Type B pancreatic cell (in vitro differentiated cells): ENCODE results near the gene BBC3. TPM values are rescaled to one million over a fixed set of nuclear protein-coding genes. Genes with fewer than 3 reads are reported as not detected.

Experiments
- DNase-seq: peaks from one replicate; pipeline ENCODE4 v3.0.0; 2021; ENCODE audit warnings: mixed read lengths; ENCODE audit not compliant: unreplicated experiment; ENCODE audit errors: extremely low spot score
- H3K27ac Mint-ChIP-seq: 2 replicates; pipeline ENCODE4 v1.8.0; 2021; ENCODE audit warnings: mild to moderate bottlenecking, mixed read lengths
- H3K27me3 Mint-ChIP-seq: 2 replicates; pipeline ENCODE4 v1.8.0; 2021; ENCODE audit warnings: mixed read lengths
- H3K36me3 Mint-ChIP-seq: 2 replicates; pipeline ENCODE4 v1.8.0; 2021; ENCODE audit warnings: mixed read lengths
- H3K4me1 Mint-ChIP-seq: one replicate; pipeline ENCODE4 v1.8.0; 2021; ENCODE audit warnings: mixed read lengths; ENCODE audit not compliant: unreplicated experiment
- H3K4me3 Mint-ChIP-seq: 2 replicates; pipeline ENCODE4 v1.8.0; 2021; ENCODE audit warnings: mild to moderate bottlenecking, mixed read lengths
- H3K9me3 Mint-ChIP-seq: 2 replicates; pipeline ENCODE4 v1.8.0; 2021; ENCODE audit warnings: mixed read lengths
- total RNA-seq: library from RNA; stranded (reverse); gene quantifications from 2 replicates; pipeline ENCODE4 v1.2.1, GENCODE V29; 2021; ENCODE audit warnings: low replicate concordance
- TF ChIP-seq, protein P1 (sequence below): fragments of 200-600 bp; sonication (generic); conservative IDR thresholded peaks from 2 replicates; pipeline ENCODE4 v1.5.0; 2021; ENCODE audit warnings: antibody characterized with exemption, mild to moderate bottlenecking

The BBC3 gene
- total RNA-seq, 1 donor from 2014 or later: 14.8 TPM

DNA sequence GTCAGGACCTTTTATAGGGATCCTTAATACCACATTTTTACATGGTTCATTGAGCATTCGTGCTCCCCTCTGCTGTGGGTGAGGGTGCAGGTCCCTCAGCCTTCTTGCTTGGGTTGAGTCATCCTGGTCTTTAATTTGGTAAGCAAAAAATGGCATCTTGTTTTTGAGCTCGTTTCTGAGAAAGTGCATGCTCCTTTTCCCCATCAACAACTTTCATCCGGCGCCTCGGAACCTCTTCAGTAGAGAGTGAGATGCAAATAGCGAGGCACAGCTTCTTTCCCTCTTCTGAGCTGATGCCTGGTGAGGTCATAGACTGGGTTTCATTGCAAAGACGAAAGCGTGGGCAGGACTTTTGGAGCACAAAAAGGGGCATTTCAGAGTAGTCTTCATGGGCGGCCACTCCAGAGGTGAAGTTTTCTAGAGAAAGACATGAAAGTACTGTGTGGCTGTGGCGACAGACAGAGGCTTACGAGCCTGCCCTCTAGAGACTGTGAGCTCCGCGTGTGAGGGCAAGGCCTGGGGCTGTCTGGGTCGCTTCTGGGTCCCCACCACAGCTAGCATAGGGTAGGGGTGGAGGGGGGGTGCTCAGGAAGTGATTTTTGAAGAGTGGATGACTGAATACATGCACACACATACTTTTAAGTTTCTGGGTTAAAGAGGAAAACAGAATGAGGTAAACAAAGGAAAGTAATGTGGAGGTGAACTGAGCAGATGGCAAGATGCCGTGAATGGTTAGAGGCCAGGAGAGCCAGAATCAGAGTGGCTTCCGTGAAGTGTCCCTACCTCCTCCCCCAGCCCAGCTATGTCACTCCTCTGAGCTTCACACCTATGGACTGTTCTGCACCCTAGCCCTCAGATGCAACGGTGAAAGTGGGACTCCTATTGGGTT, 44.3 kb downstream of the BBC3 start:
- Mint-ChIP-seq H3K36me3 (peaks cover 9% of the 10 kb centered on the region), H3K27ac (peak overlapping the region; percentile 72), H3K4me3 (peak overlapping the region; percentile 24), H3K9me3 (no peaks in the 10 kb centered on the region), H3K4me1 (peaks cover 47% of the 10 kb centered on the region), H3K27me3 (no peaks in the 10 kb centered on the region)
- TF ChIP-seq, protein P1, sequence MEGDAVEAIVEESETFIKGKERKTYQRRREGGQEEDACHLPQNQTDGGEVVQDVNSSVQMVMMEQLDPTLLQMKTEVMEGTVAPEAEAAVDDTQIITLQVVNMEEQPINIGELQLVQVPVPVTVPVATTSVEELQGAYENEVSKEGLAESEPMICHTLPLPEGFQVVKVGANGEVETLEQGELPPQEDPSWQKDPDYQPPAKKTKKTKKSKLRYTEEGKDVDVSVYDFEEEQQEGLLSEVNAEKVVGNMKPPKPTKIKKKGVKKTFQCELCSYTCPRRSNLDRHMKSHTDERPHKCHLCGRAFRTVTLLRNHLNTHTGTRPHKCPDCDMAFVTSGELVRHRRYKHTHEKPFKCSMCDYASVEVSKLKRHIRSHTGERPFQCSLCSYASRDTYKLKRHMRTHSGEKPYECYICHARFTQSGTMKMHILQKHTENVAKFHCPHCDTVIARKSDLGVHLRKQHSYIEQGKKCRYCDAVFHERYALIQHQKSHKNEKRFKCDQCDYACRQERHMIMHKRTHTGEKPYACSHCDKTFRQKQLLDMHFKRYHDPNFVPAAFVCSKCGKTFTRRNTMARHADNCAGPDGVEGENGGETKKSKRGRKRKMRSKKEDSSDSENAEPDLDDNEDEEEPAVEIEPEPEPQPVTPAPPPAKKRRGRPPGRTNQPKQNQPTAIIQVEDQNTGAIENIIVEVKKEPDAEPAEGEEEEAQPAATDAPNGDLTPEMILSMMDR: no peak
- no peak for DNase-seq

DNA sequence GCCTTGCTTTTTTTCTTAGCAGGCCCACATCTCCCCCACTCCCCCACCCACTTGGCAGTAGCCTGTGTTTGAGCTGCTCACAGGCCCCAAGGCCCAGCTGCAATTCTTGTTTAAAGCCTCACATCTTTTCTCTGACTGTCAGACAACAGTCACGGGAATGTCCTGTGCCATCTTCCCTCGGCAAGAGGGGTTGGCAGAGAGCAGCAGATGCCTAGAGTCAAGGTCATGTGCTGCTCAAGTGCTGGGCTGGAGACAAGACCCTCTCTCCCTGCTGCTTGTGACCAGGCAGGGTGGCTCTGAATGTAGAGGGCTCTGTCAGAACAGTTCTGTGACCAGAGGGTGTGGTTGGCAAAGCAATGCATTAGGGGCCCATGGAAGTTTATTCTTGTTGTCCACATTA, 47.4 kb downstream of the BBC3 start:
- Mint-ChIP-seq H3K36me3 (peaks cover 22% of the 10 kb centered on the region), H3K27ac (peak overlapping the region; percentile 41), H3K27me3 (no peaks in the 10 kb centered on the region), H3K9me3 (no peaks in the 10 kb centered on the region), H3K4me3 (no peak overlapping the region), H3K4me1 (peaks cover 20% of the 10 kb centered on the region)
- TF ChIP-seq, protein P1: no peak
- no peak for DNase-seq

DNA sequence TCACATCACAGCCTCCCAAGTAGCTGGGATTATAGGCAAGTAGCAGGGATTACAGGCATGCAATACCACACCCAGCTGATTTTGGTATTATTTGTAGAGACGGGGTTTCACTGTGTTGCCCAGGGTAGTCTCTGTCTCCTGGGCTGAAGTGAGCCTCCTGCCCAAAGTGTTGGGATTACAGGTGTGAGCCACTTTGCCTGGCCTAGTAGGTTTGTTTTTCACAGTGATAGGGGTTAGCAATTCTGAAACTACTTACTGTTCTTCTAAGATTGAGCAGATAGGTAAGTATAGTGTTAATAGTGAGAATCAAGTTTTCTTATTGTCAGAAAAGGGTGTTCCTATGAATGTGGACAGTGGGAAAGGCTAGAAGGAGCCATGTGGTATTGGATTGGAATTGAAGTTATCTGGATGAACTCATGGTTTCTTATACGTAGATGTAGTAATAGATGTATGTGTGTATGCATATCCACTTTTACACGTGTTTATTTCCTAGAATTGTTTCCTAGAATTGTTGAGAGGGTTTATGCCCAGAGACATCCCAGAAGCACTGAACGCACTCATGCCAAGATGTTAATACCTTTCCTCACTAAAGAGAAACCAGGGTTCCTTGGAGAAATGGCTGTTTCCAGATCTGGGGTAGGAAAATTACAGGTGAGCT, 51.2 kb downstream of the BBC3 start:
- peak overlapping the region; percentile 10 for H3K27ac Mint-ChIP-seq
- peaks cover 22% of the 10 kb centered on the region for H3K36me3 Mint-ChIP-seq
- no peak overlapping the region for H3K4me3 Mint-ChIP-seq
- no peaks in the 10 kb centered on the region for H3K27me3 Mint-ChIP-seq
- TF ChIP-seq, protein P1: no peak
- no peaks in the 10 kb centered on the region for H3K9me3 Mint-ChIP-seq
- DNase-seq: no peak
- H3K4me1 Mint-ChIP-seq: peaks cover 4% of the 10 kb centered on the region

DNA sequence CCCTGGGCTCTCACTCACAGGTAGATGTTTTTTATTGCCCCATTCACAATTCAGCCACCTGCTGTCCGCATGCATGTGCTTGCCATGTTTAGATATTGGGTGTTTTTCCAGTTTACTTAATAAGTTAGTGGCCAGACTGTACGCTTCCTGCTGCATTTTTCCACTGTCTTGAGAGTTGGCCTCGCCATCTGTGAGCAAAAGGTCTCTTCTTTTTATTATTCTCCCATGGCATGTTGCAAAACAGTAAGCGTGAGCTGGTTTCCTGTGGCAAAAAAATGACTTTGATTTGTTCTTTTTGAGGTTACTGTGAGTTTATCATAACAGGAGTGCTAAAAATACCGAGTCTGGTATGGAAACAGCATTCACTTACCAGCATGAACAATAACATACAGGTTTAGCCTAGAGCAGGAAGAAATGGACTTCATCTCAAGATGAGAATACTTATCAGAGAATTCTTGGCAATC, 54.3 kb downstream of the BBC3 start:
- DNase-seq: no peak
- Mint-ChIP-seq H3K9me3 (no peaks in the 10 kb centered on the region), H3K36me3 (peaks cover 22% of the 10 kb centered on the region), H3K27me3 (no peaks in the 10 kb centered on the region), H3K27ac (peak overlapping the region; percentile 89), H3K4me3 (peak overlapping the region; percentile 64), H3K4me1 (peaks cover 8% of the 10 kb centered on the region)
- TF ChIP-seq, protein P1: no peak

DNA sequence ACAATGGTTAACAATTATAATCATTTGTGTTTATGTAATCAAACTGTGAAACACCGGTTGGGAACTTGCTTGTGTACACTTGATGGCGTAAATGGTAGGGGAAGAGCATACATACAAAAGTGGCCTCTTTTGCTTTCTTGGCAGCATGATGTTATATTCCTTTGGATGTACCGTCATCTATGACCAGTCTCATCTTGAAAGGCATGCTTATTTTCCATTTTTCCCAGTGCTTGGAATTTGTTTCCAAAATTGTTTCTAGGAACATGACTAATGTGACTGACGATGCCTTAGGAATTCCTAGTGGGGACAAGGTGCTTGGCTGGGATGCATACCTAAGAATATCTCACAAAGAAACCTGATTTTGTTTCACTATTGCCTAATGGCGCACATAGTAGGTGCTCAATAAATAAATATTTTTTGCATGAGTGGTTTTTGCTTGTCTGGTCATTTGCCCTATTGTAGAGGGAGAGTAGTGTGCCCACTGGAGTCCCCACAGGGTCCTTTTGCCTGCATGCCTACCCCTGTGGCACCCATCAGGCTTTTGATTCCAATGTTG, 54.9 kb downstream of the BBC3 start:
- peak overlapping the region; percentile 22 for H3K4me3 Mint-ChIP-seq
- H3K4me1 Mint-ChIP-seq: peaks cover 8% of the 10 kb centered on the region
- H3K9me3 Mint-ChIP-seq: no peaks in the 10 kb centered on the region
- DNase-seq: no peak
- TF ChIP-seq, protein P1: no peak
- no peaks in the 10 kb centered on the region for H3K27me3 Mint-ChIP-seq
- H3K27ac Mint-ChIP-seq: peak overlapping the region; percentile 89
- H3K36me3 Mint-ChIP-seq: peaks cover 22% of the 10 kb centered on the region
